ENCODE results near the gene RPA3.

RPA3 gene

GRCh38 chr7:7688956-7689355 is 29.5 kb downstream of the RPA3 start:
- TF ChIP-seq, protein P1, sequence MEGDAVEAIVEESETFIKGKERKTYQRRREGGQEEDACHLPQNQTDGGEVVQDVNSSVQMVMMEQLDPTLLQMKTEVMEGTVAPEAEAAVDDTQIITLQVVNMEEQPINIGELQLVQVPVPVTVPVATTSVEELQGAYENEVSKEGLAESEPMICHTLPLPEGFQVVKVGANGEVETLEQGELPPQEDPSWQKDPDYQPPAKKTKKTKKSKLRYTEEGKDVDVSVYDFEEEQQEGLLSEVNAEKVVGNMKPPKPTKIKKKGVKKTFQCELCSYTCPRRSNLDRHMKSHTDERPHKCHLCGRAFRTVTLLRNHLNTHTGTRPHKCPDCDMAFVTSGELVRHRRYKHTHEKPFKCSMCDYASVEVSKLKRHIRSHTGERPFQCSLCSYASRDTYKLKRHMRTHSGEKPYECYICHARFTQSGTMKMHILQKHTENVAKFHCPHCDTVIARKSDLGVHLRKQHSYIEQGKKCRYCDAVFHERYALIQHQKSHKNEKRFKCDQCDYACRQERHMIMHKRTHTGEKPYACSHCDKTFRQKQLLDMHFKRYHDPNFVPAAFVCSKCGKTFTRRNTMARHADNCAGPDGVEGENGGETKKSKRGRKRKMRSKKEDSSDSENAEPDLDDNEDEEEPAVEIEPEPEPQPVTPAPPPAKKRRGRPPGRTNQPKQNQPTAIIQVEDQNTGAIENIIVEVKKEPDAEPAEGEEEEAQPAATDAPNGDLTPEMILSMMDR (conservative IDR thresholded peaks at IDR 0.05; ENCODE audit: low read depth), result no peak
- H3K27ac ChIP-seq, result no peak overlapping the region
- DNase-seq (ENCODE audit: low spot score), result no peak
- ChIA-PET POLR2A (ENCODE audit: low non-redundant PET) (no interaction called here), CTCF (no interaction called here)

GRCh38 chr7:7688310-7688709 is 30.1 kb downstream of the RPA3 start:
- CTCF ChIA-PET, result interaction anchor here (0.9 kb wide), 1 partner anchor 10 kb away, joined by 3 read pairs; no protein-coding TSS in a partner anchor
- POLR2A ChIA-PET (ENCODE audit: low non-redundant PET), result no interaction called here
- DNase-seq (ENCODE audit: low spot score), result no peak
- TF ChIP-seq, protein P1 (conservative IDR thresholded peaks at IDR 0.05; ENCODE audit: low read depth), result no peak
- no peak overlapping the region for H3K27ac ChIP-seq

DNA sequence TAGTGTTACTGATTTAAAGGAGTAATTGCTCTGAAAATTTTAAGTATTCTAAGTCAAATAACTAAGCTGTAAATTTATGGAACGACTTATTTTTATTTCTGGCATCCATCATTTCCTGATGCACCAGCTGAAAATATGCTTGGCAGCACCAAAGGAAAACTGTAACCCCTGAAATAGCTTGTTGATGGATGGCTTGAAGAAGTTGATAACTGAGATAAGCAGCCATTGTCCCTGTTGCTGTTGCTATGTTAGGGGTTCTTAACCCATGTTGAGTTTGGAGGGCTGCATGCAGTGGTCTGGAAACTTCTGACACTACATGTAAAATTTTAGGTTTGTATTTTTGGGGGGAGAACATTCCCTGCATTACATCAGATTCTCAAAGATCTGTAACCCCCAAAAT is 30.6 kb downstream of the RPA3 start:
- DNase-seq (ENCODE audit: low spot score), result no peak
- H3K27ac ChIP-seq, result no peak overlapping the region
- CTCF ChIA-PET, result interaction anchor here (0.9 kb wide), 1 partner anchor 10 kb away, joined by 3 read pairs; no protein-coding TSS in a partner anchor
- TF ChIP-seq, protein P1 (conservative IDR thresholded peaks at IDR 0.05; ENCODE audit: low read depth), result no peak
- POLR2A ChIA-PET (ENCODE audit: low non-redundant PET), result no interaction called here

DNA sequence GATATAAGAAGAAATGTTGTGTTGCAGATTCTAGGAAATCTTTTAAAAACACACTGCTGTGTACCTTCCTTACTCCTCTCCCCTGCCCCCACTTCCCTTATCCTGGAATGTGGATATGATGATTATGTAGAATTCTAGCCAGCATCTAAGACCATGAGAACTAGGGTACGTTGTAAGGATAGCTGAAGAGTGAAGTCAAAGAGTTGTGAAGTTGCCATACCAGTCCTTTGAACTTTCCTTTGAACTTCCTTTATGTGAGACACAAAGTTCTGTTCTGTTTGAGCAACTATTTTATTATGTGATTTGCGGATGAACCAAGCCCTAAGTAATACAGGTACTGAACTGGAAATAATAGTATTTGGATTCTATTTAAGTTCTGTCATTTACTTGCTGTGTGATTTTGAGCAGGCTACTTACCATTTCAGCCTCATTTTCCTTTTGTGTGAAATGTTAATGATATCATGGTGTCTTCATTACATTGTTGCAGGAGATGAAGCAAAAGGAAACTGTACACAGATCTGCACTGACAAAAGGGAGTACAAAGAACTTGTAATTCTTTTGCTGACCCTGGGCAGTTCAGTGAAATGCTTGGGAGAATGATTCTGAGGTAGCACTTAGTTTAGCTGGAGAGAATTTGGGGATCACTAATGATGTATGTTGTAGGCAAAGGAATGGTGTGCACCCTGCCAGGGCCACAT is 31.4 kb downstream of the RPA3 start:
- POLR2A ChIA-PET (ENCODE audit: low non-redundant PET), result no interaction called here
- DNase-seq (ENCODE audit: low spot score), result no peak
- no peak overlapping the region for H3K27ac ChIP-seq
- CTCF ChIA-PET, result no interaction called here
- TF ChIP-seq, protein P1 (conservative IDR thresholded peaks at IDR 0.05; ENCODE audit: low read depth), result no peak

DNA sequence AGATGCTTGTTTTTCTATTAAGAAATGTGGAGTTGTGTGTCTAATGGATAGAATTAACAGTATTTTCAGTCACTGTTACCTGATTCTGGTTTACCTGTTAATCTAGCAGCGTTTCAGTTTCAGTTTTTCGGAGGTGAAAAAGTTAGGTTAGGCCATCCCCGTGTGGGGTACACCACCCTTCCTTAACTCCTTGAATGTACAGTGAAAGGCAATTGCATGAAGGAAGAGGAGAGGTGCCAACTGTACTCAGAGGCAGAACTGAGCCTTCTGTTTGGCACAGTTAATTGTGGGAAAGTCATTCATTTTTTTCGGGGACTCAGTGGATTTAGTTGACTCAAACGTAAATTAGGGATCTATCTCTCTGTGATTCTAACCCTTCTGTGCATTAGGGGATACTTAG is 35.5 kb downstream of the RPA3 start:
- no peak overlapping the region for H3K27ac ChIP-seq
- DNase-seq (ENCODE audit: low spot score), result no peak
- TF ChIP-seq, protein P1 (conservative IDR thresholded peaks at IDR 0.05; ENCODE audit: low read depth), result no peak
- POLR2A ChIA-PET (ENCODE audit: low non-redundant PET), result no interaction called here
- CTCF ChIA-PET, result no interaction called here

DNA sequence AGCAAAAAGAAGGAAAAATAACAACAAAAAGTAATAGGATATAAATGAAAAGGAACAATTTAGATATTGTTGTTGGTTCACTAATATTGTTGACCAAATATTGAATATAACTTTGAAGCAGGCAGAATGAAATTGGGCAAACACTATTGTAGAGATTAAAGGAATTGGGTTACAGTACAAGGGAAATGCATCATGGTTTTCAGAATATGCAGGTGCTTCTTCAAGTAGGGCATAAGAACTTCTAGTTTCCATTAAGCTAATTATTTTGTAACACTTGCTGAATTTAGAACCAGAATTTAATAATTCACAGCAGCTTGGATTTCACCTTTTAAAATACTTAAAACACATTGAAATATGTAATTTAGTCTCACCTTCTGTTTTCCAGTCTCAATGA is 36.5 kb downstream of the RPA3 start:
- no peak overlapping the region for H3K27ac ChIP-seq
- TF ChIP-seq, protein P1 (conservative IDR thresholded peaks at IDR 0.05; ENCODE audit: low read depth), result no peak
- ChIA-PET POLR2A (ENCODE audit: low non-redundant PET) (no interaction called here), CTCF (interaction anchor here (0.6 to 2.0 kb wide), 11 partner anchors 10 to 508 kb away, joined by 3 to 22 read pairs (median 3); no protein-coding TSS in a partner anchor)
- DNase-seq (ENCODE audit: low spot score), result no peak

Data from RWPE1 (cell line).